SK-N-DZ (cell line): ENCODE measurements around the gene MTG2.

Source experiments
- DNase-seq: peaks from one replicate; pipeline ENCODE4 v3.0.0-alpha.2; 2015; ENCODE audit warnings: low spot score

The MTG2 gene

DNA sequence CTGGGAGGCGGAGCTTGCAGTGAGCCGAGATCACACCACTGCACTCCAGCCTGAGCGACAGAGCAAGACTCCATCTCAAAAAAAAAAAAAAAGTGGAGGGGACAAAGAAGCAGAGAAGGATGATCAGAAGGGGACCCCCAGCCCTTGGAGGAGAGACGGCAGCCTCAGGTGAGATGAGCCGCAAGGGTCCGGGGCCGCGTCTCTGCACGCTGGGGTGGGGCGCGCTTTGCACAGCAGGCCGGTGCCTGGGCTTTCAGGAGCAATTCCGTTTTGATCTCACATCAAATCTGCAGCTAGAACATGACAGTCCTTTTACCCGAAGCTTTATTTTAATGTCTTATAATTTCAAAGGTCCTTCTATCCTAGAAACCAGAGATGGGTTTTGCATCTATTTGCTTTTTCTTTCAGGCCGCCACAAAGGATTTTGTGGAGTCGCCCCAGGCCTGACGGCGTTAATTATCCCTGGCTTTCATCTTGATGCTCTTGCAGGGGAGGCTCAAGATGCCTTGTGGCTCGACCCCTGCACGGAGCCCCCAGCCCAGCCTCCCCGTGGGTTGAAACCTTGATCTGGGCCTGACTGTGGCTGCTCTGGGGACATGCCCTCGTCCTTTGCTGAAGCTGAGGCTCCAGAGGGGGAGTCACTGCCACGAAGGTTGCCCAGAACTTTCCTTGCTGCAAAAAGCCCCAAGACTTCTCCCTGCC is 20.0 kb downstream of the MTG2 start:
- no peak for DNase-seq

DNA sequence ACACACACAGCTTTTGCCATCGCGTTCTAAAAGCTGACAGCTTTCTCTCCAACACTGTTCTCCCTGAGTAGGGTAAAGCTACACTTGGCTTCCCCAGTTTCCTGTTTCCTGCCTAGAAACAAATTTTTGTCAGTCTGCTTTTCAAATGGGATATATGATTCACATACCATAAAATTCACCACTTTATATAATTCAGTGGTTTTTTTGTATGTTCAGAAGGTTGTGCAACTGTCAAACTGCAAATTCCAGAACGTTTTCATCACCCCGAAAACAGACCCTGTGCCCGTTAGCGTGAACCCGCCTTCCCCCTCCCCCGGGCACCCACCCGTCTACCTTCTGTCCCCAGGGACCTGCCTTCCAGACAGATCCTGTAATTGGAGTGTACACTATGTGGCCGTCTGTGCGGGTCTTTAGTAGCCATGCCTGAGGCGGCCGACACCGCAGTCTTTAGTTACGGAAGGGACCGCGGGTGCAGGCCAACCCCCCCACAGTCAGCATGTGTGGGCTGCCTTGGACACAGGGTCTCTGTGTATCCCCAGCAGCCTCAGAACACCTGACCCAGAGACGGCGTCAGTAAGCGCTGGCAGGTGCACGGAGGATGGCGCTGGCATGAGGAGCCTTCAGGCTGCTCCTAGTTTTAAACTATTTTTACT is 20.7 kb downstream of the MTG2 start:
- no peak for DNase-seq

DNA sequence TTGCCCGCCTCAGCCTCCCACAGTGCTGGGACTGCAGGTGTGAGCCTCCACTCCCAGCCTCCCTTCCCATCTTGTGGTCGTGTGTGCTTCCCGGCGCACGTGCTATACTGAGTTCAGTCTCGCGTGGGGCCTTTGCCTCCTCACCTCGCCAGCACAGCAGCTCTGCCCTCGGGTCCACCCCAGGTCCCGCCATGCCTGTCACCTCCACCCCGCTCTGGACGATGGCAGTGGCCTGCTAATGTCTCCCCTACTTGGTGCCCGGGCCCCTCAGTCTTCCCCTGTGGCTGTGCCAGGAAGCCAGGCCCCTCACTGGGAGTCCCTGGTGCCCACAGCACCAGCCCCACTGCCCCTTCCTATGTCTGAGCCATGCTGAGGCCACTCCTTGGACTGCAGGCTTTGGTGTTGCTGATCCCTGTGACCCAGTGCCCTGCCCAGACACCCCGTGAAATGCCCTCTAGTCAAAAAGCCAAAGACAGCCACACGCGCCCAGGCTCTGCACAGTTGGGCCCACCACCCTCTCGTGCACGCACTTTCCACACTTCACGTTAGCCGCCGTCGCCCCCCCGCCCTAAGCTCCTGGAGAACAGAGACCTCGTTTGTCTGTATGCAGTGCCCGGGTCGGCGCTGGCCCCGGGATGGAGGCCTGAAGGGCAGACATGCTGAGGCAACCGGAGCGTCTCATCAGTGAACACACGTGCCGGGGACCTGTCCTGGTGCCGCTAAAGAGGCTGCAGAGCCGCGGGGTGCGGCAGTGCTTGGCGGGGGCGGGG is 23.0 kb downstream of the MTG2 start:
- DNase-seq: no peak

DNA sequence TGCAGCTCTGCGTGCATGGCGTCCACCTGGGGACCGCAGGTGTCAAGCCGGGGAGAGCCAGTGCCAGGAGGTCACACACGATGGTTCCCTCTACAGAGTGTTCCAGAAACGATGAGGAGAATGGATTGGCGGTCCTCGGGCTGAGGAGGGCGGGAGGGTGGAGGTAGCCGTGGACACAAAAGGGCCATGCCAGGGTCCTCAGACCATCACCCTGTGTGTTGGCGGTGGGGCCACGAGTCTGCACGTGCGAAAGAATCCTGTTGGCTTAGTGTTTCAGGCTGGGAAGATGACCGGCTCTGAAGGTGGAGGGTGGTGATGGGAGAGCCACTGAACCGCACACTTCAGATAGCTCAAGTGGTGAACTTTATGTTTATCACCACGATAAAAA is 23.6 kb downstream of the MTG2 start:
- no peak for DNase-seq

DNA sequence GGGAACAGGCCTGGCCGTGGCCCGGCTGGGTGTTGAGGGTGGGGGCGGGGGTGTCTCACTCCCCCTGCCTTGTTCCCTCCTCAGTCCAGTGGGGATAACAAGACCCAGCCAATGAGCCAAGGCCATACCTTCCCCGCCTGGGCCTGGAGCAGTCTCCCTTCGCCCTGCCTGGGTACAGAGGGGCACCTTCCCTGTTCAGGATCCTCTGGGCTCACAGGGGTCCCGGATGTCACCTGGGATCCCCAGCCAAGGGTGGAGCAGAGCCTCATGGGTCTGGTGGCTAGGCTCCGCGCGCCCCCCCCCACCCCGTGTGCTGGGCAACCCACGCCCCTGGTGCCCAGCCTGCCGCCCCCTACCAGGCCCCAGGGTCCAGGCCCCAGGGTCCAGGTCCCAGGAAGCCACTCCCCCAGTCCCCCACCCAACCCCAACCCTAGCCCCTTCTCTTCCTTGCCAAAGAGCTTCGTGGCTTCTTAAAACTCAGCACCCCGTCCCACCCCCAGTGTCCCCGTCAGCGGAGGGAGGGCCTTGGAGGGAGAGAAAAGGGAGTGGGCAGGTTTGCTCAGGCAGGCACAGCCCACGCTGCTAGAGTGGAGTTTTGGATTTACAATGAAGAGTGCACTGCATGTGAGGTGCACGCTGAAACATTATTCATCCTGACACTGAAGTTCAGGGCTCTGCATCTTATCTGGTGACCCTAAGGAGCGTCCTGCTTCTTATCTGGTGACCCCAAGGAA is 25.4 kb downstream of the MTG2 start:
- no peak for DNase-seq

DNA sequence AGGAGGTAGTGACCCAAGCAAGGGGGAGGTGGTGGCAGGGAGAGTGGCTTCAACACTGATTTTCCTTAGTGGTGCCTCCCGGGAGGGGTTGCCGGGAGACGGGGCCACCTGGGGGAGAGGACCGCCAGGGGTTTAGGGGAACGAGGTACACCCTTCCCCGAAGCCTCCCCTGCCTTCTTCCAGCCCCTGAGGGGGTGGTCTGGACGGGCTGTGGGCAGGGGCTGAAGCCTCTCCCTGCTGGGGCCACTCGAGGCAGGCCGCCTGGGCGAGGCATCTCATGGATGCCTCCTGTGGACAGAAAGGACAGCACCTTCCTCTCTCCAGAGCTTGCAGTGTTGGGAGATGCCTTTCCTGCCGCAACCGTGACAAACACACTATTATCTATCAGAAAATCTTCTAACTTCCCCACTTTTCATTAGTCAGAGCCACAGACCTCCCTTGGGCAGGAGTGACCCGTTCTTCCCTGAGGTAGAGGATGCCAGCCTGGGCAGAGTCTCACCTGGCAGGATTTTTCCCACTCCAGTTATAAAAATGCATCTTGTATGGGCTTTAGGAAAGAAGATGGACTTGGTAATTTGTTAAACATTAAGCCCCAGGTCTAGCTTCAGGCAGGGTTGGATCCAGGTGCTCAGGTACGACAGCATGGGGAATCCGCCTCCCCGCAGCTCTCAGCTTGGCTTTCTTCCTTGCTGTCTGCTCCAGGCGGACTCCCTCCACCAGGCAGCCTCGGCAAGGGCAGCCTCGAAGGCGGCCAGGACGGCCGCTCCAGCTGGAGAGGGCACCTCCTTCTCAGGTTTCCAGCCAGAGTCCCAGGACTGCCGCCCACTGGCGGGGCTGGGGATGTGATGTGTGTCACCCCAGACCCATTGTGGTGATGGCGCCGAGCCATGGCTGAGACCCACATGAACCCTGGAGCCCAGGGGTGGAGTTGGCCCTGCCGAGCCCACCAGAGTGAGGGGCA is 26.2 kb downstream of the MTG2 start:
- peak; percentile 87 for DNase-seq

DNA sequence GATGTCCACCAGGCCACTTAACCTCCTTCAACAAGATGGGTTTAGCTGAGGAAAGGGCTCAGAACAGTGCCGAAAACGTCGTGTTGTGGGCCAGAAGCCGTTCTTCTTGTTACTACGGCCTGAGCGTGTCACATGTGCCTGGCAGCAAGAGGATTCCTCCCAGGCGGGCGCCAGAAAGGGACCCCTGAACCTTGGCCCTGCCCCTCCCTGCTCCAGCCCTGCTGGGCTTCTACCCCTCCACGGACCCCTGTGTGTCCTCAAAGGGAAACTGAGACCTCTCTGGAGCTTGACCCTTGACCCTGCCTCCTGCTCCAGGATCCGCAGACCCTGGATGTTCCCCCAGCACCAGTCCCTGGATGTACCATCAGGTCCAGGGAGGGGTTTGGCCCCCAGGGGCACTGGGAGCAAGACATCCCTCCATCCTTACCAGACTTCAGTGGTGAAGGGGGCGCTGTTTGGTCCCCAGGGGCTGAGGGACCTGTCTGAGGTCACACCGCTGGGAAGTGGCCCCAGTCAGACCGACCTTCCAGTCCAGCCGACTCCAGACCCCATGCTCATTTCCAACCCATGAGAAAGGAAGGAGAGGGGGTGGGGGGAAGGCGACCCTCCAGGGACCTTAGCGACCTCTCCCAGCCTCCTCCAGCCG is 27.1 kb downstream of the MTG2 start:
- DNase-seq: no peak

DNA sequence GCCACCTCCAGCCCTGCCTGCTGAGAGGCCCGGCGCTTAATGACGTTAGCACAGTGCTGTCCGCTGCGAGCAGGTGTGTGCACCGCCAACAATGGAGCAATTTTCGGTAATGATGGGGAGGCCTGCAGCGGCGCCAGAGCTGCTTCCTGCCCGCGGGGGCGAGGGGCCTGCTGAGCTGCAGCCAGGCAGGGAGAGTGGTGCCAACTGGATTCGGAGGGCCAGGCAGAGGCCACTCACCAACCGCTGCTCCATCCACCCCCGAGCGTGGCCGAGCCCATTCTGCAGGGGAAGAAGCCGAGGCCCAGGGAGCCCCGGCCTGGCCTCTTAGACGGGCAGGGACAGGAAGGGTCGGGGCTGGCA is 27.6 kb downstream of the MTG2 start:
- DNase-seq: peak; percentile 77

DNA sequence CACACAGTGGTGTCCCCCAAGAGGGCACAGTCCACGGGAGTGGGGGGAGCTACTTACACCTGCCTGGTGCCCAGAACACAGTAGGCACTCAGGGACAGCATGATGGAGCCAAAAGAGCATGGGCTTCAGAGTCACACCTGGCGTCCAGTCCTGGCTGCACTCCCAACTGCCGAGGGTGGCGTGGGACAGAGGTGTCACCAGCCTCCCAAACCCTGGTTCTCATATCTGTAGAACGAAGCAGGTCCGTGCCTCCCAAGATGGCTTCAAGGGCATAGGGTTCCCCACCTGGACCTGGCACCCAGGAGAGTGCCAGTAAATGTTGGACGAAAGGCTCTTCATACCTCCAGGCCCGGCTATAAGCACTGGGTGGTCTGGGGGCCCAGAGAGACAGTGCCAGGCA is 28.4 kb downstream of the MTG2 start:
- no peak for DNase-seq

DNA sequence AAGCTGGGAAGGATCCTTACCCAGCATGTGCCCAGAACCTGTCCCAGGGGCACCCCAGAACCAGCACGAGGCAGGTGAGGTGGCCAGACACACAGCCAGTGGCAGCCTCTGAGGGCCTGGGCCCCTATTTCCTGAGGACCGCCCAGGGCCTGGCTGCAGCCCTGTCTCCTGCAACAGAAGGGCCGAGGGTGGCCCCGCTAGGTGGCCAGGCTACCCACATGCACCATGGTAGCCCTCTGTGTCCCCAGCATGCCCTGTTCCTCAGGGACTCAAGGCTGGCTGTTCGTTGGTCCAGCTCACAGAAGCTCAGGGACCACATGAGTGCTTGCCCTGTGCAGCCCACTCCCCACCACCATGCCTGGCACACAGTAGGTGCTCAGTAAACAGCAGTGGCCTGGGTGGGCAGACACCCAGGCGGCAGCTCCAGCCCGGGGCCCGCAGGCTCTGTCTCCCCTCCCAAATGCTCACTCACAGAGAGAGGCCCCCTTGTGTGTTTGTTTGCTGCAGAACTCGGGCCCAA is 29.0 kb downstream of the MTG2 start:
- DNase-seq: no peak

DNA sequence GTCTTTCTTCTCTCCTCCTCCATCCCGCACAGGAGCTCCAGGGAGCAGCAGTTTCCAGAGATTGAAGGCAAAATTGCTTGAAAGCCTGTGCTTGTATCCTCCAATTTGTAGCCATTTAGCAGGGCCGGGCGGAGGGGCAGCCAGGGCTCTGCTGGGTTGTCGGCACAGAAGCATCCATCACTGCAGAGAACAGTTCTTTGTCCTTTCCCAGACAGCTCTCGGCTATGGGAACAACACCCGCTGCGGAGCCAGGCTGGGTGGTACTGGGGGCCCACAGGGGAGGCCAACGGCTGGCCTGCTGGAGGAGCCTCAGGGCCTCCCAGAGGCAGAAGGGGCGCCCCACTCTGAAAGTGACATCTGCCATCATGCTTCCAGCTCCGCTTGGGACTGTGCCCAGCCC is 29.5 kb downstream of the MTG2 start:
- no peak for DNase-seq

DNA sequence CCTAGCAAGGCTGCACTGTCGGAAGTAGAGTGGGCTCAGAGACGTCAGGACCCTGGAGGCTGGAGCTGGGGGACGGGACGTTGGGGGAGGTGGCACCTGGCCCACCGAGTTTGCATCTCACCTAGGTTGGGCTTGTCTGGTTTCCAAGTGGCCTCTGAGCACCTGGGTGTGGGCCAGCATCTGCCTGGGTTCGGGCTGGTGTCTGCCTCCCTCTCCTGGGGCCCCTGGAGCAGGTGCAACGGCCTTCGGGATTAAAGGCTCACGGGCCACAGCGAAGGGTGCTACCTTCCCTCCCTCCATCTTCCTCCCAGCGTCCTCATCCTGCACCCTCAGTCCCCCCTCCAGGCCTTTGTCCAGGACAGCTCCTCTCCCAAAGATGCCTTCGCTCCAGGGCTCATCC is 31.2 kb downstream of the MTG2 start:
- no peak for DNase-seq

DNA sequence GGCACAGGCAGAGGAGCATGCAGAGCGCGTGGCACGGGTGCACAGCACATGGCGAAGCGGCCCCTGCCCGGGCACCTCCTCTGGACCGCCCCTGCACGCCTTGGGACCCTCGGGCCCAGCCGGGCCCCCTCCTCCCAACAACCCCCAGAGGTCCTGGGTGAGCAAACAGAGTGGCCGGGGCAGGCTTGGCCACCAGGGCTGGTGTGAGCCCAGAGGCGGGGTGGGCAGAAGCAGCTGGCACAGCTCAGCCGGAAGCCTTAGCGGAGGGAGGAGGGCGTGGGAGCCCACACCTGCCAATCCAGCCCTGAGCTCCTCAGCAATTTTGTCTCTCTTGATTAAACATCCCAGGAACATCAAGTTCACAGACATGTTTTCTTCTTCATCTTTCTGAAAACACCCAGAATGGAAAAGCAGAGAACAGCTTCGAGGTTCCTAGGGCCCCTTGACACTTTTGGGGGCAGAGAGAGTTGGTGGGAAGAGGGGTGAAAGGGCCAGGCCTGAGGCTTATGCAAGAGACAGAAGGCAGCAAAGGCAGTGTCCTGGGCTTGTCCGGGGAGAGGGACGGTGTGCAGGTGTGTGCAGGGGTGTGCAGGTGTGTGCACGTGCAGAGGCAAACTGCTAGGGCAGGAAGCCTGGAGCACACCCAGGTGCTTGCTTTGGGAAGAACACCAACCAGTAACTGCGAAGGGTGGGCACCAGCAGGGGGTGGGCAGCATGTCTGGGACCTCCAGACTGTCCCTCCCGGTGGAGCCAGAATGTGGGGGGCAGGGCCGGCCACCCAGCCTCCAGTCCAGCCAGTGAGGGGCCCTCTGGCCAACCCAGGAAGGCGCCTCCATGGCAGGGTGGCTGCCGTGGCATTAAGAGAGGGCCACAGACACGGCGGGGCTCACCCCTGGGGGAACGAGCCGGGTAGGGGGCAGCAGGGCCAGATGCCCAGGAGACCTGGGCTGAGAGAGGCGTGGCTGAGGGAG is 32.5 kb downstream of the MTG2 start:
- no peak for DNase-seq

DNA sequence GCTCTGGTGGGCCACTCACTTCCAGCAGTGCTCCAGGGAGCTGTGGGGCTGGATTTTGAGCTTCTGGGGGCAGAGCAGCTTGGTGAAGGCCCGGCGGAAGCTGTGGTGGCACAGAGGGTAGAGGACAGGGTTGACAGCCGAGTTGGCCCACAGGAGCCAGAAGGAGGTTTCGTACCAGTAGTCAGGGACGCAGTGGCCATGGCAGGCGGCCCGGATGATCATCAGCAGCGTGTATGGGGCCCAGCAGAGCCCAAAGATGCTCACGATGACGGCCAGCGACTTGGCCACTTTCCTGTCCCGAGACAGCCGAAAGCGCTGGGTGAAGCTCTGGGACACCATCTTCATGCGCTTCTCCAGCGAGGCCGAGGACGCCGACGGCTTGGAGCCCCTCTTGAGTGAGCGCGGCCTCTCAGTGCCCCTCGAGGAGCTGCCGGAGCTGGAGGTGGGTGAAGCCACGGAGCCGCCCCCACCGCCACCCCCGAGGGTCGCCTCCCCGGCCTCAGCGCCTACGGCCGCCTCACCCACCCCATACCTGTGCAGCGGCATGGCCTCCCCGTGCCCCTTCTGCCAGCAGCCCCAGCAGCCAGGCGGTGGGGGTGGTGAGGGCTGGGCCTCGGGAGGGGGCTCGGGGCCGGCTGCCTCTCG is 33.3 kb downstream of the MTG2 start:
- DNase-seq: no peak

DNA sequence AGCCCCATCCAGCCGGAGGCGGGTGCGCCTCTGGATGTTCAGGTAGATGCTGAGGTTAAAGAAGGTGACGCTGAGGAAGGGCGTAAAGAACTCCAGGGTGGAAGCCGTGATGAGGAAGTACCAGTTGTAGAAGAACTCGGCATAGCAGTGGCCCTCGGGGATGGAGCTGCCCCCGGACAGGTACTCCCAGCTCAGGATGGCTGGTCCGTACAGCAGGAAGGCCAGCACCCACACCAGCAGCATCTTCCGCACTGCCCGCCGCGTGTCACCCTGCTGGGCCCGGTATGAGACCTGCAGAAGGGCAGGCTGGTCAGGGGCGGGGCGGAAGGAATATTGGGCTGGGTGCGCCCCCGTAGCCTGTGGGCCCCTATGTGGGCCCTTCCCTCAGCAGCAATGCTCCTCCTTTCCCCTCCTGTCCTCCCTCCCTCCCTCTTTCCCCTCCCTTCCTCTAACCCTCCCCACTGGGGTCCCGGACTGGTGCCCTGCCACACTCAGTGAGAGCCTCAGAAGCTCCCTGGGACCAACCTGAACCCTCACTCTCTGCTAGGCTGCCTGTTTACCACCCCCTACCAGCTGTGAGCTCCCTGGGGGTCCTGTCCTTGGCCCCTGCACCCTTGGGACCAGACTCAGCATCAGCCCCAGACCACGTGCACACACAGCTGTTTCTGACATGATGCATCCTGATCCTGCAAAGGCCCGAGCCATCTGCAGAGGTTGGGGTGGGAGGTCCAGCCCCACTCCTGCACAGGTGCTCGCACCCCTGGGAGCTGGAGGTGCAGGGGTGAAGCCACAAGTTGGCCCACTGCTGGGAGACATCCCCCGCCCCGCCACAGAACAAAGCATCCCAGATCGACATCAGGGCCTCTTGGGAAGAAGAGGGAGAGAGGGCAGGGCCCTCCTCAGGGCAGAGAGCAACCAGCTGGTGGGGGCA is 34.1 kb downstream of the MTG2 start:
- no peak for DNase-seq

DNA sequence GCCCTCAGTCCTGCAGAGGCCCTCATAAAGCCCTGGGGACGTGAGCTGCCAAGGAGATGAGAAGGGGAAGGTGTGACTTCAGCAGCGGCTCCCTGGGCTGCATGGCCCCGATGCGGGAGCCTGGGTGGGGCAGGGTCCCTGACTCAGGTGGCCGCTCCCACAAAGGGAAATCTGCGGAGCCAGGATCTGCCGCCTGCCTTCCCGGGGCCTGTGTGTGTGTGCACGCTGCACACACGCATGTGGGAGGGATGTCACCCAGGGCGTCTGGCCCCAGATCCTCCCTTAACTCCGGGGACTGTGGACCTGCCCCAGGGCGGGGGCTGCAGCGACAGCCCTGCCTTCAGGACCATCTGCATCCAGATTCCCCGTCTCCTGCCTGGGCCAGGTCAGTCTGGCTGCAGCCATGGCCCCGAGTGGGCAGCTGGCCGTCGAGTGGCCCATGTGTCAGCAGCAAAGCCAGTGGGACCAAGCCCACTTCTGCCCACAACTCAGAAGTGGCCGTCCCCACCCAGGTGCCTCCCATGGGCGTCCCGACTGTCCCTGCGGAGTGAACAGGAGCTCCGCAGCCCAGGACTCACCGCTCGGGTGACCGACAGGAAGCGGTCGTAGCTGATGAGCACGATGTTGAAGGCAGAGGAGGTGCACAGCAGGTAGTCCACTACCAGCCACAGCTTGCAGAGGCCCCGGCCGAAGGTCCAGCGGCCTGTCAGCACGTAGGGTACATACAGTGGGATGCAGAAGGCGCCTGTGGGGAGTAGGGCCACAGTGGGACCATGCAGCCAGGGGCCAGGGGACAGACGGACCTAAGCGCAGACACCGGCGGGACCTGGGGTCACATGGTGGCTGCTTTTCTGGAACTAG is 35.3 kb downstream of the MTG2 start:
- no peak for DNase-seq
